GM10248 (cell line): ENCODE measurements around the gene MAD1L1.

ENCODE experiments used
- CTCF ChIA-PET: fragments of 300-600 bp; sonication (Branson Sonifier 250); formaldehyde crosslinking; extraction: SDS; loops from one replicate; lab custom pipeline; 2021; ENCODE audit warnings: antibody characterized with exemption; lab: Yijun Ruan, JAX
- POLR2A ChIA-PET: fragments of 350-650 bp; sonication (Branson Sonifier 250); formaldehyde crosslinking; extraction: SDS; loops from one replicate; lab custom pipeline; 2020; ENCODE audit warnings: antibody characterized with exemption; lab: Yijun Ruan, JAX
- DNase-seq: peaks from one replicate; pipeline ENCODE4 v3.0.0; 2012; ENCODE audit errors: extremely low spot score
- TF ChIP-seq, protein P1 (sequence below): IDR thresholded peaks from 2 replicates; pipeline ENCODE4 v1.5.1; 2012; ENCODE audit warnings: mild to moderate bottlenecking, low read depth; ENCODE audit errors: extremely low read depth, missing control alignments, control extremely low read depth

MAD1L1 gene

DNA sequence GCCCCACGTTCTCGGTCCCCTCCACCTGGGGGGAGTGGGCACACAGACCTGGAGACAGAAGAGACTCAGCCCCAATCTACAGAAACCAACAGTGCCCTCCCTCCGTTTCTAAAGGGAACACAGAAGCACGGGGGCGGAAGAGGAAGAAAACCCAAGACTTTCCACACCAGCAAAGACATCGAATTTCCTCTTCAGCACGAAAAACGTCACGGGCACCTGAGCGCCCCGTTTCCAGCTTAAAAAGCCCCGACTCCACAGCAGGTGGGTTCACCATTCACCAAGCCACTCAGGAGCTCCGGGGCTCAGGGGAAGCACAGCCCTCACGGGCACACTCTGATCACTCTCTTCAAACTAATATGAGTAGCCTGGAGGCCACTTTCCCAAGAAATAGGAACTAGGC lies 28.9 kb upstream of the MAD1L1 start:
- peak; percentile 69 for DNase-seq
- ChIA-PET CTCF (interaction anchor here (0.7 to 4.7 kb wide), 6 partner anchors 8 to 86 kb away, joined by 3 to 34 read pairs (median 4); no protein-coding TSS in a partner anchor), POLR2A (interaction anchor here (0.6 to 3.6 kb wide), 2 partner anchors 13 to 663 kb away, joined by 4 to 10 read pairs; no protein-coding TSS in a partner anchor)
- TF ChIP-seq, protein P1, sequence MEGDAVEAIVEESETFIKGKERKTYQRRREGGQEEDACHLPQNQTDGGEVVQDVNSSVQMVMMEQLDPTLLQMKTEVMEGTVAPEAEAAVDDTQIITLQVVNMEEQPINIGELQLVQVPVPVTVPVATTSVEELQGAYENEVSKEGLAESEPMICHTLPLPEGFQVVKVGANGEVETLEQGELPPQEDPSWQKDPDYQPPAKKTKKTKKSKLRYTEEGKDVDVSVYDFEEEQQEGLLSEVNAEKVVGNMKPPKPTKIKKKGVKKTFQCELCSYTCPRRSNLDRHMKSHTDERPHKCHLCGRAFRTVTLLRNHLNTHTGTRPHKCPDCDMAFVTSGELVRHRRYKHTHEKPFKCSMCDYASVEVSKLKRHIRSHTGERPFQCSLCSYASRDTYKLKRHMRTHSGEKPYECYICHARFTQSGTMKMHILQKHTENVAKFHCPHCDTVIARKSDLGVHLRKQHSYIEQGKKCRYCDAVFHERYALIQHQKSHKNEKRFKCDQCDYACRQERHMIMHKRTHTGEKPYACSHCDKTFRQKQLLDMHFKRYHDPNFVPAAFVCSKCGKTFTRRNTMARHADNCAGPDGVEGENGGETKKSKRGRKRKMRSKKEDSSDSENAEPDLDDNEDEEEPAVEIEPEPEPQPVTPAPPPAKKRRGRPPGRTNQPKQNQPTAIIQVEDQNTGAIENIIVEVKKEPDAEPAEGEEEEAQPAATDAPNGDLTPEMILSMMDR: no peak

DNA sequence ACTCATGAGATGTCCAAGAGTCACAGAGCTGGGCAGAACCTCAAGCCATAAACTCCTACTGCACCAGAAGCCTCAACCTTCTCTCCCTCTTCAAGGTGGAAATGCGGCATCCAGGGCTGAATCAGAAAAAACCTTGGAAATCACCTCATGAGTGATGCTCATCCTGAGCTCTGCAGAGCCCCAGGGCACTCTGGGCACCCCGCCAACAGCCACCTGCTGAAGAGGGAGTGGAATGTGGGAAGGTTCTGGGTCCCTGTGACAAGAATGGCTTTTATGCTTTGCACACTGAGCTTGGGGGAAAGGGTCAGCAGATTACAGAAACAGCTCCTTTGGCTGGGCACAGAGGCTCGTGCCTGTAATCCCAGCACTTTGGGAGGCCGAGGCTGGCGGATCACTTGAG lies 28.1 kb upstream of the MAD1L1 start:
- POLR2A ChIA-PET: interaction anchor here (3.6 kb wide), 1 partner anchor 12 kb away, joined by 10 read pairs; no protein-coding TSS in a partner anchor
- DNase-seq: no peak
- CTCF ChIA-PET: interaction anchor here (1.0 to 4.7 kb wide), 8 partner anchors 9 to 208 kb away, joined by 3 to 34 read pairs (median 4); no protein-coding TSS in a partner anchor
- TF ChIP-seq, protein P1: no peak

DNA sequence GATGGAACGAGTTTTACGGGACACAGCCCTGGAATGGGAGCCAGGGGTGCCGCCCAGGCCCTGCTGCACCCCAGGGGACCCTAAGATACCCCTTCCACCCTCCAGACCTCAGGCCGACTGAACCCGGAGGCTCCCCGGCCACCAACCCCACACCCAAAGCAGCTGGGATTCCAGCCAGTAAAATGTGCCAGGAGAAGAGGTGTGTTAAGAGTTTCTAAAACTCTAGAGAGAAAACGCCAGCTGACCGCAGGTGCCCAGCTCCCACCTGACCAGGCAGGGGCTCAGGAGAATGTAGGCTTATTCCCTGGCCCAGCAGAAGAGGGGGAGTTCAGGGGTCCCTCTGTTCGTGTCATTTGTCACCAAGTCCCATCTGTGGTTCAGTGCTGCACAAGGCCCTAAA lies 26.7 kb upstream of the MAD1L1 start:
- DNase-seq: no peak
- ChIA-PET CTCF (interaction anchor here (0.7 to 4.7 kb wide), 7 partner anchors 10 to 88 kb away, joined by 3 to 34 read pairs (median 4); no protein-coding TSS in a partner anchor), POLR2A (interaction anchor here (0.7 to 3.6 kb wide), 2 partner anchors 10 to 41 kb away, joined by 4 to 10 read pairs; no protein-coding TSS in a partner anchor)
- TF ChIP-seq, protein P1: no peak

DNA sequence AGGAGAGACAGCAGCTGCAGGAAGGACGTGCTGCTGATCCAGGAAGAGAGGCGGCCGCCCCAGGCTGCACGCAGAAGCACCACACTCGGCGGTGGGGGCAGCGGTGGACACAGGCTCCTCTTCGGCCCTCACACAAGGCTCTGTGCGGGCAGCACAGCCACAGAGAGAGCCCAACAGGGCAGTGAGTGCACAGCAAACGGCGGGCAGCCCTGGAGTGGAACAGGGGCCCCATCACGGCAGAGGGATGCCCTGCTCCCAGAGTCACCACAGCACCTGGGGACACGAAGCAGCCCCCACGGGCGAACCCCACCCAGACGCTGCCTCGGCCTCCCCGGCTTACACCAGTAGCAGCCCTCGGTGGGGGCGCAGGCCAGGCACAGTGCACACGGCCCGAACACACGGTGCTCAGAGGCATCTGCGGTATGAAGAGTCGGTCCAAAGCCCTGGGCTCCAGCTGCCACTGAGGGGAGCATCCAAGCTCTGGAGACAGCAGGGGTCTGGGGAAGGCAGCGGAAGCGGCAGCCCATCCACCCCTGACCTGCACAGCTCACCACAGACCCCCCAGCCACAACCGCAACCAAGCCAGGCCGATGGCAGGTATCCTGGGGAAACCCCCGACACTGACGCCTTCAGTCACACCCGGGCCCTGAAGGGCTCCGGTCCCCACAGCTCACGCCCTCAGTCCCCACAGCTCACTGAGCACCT lies 26.1 kb upstream of the MAD1L1 start:
- ChIA-PET POLR2A (interaction anchor here (0.7 to 3.6 kb wide), 2 partner anchors 10 to 42 kb away, joined by 4 to 10 read pairs; no protein-coding TSS in a partner anchor), CTCF (interaction anchor here (0.7 to 4.7 kb wide), 6 partner anchors 10 to 89 kb away, joined by 3 to 34 read pairs (median 4); no protein-coding TSS in a partner anchor)
- TF ChIP-seq, protein P1: no peak
- peak; percentile 83 for DNase-seq

DNA sequence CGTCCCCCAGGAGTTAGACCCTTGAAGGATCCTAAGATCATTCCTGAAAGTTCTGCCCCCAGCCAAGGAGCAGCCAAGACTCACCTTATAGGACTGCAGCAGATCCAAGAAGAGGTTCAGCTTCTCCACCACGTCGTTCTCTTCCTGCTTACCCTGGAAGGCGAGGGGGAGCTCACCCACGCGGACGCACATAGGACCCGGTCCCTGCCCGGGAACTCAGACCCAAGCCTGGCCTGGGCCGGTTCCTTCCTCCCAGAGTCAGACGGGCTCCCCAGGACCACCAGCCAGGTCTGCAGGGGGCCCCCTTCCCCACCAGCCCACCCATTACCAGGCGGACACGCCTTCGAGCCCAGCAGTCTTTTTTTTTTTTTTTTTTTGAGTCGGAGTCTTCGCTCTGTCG lies 24.9 kb upstream of the MAD1L1 start:
- TF ChIP-seq, protein P1: no peak
- POLR2A ChIA-PET: no interaction called here
- CTCF ChIA-PET: interaction anchor here (1.0 to 2.0 kb wide), 2 partner anchors 9 to 21 kb away, joined by 3 to 9 read pairs; no protein-coding TSS in a partner anchor
- DNase-seq: no peak

DNA sequence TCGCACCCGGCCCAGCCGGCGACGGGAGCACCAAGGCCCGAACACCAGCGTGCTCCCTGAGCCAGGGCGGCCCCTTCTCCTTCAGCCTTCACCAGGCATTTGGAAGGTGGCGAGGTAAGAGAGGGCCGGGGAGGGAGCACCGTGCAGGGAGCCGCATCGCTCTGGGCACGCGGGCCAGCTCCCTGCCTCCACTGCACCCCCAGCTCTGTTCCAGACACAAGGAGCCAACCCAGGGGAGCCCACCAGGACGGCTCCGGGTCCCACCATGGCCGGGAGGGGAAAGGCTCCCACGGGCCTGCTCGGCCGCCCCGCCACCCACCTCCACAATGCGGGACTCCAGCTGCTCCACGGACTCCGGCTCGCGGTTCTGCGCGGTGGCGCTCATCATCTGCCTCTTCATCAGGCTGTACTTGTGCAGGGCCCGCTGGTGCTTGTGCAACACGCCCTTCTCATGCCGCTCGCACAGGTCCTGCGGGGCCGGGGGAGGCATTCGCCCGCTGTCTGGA lies 24.4 kb upstream of the MAD1L1 start:
- DNase-seq: no peak
- ChIA-PET CTCF (interaction anchor here (1.0 to 2.0 kb wide), 2 partner anchors 9 to 20 kb away, joined by 3 to 9 read pairs; no protein-coding TSS in a partner anchor), POLR2A (no interaction called here)
- TF ChIP-seq, protein P1: no peak
